HG03097 (cell line): ENCODE measurements around the gene SUMF2.
"Not testable (repeated sequence)": the region's sequence is repeated elsewhere in the genome, so short reads cannot be mapped to it uniquely, and the experiment has no call there.

ENCODE experiments used
- ATAC-seq: cut with Tn5 transposase; IDR thresholded peaks from one replicate; pipeline ENCODE4 v1.9.1; 2021; ENCODE audit not compliant: unreplicated experiment, low FRiP score

The SUMF2 gene

DNA sequence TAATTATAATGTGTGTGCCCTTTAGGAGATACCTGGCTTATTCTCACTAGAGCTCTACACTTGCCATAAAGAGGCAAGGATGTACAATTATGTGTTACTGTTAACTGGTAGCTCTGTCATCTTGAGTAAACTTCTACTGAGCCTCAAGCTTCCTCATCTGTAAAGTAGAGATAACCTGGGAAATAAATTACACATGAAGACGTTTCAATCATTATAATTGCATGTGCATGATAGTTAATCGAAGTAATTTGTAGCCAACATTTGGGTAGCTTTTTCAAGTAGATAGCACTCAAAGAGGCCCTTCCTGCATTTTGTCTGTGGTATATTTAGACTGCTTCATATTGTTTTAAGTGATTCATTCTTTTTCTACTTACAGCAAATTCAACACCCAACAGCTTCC lies 10.1 kb upstream of the SUMF2 start:
- ATAC-seq, result no peak

- ATAC-seq, result no peak
Observed at GRCh38 chr7:56062382-56062781, 1.7 kb upstream of the SUMF2 start.

DNA sequence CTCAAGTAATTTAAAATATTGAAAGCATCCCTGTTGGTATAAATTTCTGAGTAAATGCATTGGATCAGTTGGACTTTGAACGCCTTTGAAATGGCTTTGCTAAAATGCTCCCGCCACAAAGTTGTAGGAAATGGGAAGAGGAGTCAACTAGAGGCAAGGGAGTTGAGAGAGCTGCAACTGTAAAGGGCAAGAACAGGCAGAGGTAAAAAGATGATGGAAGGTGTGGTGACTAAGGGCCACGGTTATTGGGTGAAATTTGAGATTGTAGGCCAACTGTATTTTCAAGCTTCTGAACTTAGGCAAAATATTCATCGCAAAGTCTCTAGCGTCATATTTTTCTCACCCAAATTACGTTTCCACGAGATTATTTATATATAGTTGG lies 595 bp upstream of the SUMF2 start:
- no peak for ATAC-seq

DNA sequence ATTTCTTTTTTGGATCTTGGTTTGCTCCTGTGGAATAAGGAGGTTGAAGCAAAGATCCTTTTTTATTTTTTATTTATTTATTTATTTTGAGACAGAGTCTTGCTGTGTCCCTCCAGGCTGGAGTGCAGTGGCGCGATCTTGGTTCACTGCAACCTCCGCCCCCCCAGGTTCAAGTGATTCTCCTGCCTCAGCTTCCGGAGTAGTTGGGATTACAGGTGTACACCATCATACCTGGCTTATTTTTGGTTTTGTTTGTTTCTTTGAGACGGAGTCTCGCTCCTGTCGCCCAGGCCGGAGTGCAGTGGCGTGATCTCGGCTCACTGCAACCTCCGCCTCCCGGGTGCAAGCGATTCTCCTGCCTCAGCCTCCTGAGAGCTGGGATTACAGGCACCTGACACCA lies 2.3 kb downstream of the SUMF2 start:
- ATAC-seq, result not testable (repeated sequence)

GRCh38 chr7:56074371-56074791 lies 10.3 kb downstream of the SUMF2 start:
- ATAC-seq, result peak; percentile 90

GRCh38 chr7:56077681-56078080 lies 13.6 kb downstream of the SUMF2 start:
- no peak for ATAC-seq

DNA sequence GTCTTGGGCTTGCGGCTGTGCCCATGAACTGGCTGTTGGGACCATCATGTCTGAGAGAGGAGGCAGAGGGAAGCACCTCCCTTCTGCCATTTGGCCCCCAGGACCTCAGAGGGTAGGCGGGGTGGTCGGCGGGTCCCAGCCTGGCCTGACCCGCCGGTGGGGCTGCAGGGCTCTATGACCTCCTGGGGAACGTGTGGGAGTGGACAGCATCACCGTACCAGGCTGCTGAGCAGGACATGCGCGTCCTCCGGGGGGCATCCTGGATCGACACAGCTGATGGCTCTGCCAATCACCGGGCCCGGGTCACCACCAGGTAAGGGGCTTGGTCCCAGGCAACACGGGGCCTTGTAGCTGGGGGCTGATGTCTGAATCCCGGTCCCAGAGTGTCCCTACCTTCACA lies 14.1 kb downstream of the SUMF2 start:
- ATAC-seq, result no peak

GRCh38 chr7:56079450-56080185 lies 15.5 kb downstream of the SUMF2 start:
- ATAC-seq, result no peak

DNA sequence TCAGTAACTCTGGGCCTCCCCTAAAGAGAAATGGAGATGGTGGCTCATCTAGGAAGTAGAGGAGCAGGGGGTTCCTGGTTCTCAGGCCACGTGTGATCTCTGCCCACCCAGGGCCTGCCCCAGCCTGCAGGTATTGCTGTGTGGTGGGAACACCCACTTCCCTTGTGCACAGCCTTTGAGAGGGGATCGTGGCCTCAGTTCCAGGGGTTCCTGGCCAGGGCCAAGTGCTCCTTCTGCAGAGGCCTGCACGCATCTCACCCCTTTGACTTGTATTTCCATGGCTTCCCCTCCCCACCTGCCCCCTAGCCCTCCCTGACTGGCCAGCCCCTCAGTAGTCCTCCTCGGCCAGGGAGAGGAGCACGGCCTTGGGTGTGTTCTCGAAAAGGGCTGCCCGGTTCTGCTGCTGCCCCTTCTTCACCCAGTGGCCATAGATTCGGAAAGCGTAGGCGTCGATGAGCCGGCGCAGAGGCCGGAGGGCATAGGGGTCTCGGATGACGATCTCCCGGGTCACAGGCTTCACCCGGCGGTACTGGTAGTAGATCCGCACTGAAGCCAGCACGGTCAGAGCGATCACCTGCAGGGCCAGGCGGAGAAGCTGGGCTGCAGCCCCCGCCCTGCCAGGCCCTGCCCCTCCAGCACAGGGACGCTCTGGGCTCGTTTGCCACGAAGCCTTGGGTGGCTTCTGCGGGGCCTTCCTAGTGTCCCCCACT lies 16.8 kb downstream of the SUMF2 start:
- ATAC-seq, result not testable (repeated sequence)

- ATAC-seq, result no peak
Observed at GRCh38 chr7:56081626-56082340, 17.7 kb downstream of the SUMF2 start.

DNA sequence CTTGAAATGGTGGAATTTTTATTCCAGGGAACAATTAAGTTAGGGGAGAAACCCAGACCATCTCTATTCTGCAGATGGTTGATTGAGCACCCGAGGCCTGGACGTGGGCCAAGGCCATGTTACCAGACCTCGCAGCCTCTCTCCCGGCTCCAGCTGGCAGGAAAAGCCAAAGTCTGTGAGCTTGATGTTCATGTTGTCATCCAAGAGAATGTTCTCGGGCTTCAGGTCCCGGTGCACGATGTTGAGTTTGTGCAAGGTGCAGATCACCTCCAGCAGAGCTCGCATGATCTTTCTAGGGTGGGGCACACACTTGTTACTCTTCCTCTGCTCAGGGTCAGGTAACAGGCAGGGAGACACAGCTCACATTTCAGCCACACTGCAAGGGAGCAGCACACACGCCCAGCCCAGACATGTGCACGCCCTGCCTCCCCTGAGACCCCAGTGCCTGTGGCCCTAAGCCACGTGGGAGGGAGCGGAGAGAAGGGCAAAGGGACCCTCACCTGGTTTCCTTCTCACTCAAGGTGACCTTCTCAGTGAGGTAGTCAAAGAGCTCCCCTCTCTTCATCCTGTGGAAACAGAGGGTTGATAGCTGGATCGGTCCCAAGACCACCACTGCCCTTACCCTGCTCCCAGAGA lies 19.2 kb downstream of the SUMF2 start:
- no peak for ATAC-seq

GRCh38 chr7:56086761-56087160 lies 22.7 kb downstream of the SUMF2 start:
- ATAC-seq, result no peak

DNA sequence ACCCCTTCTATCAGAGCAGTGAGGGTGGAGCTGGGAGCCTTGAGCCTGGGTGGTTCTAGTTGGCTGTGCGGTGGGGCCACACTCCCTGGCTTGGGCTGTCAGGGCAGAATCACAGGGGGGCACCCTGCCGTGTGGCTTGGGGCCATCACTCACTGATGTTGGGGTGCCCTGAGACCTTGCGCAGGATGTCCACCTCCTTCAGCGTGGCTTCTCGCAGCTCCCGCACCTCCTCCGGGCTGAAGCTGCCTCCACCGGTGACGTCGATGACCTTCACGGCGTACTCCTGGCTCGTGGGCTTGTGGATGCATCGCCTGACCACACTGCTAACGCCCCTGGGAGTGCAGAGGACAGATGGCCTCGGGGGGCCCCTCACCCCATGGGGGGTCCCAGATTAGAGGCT lies 23.4 kb downstream of the SUMF2 start:
- ATAC-seq, result no peak

DNA sequence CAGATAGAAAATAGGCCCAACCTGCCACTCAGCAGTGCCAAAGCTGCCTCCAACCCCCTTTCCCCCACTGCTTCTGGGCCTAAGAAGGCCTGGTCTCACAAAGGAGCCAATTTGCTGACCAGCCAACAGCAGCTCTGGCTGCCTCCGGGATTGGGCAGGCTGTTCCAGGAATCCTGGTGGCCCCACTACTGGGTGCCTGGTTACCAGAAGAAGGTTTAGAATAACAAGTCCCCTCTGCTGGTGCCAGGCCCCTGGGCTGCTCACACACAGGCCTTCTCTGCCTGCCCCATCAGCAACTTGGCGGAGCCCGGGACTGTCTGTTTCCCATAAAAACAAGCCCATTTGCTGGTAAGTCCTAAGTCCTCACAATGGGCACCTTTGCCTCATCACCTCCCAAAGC lies 27.5 kb downstream of the SUMF2 start:
- ATAC-seq, result no peak

DNA sequence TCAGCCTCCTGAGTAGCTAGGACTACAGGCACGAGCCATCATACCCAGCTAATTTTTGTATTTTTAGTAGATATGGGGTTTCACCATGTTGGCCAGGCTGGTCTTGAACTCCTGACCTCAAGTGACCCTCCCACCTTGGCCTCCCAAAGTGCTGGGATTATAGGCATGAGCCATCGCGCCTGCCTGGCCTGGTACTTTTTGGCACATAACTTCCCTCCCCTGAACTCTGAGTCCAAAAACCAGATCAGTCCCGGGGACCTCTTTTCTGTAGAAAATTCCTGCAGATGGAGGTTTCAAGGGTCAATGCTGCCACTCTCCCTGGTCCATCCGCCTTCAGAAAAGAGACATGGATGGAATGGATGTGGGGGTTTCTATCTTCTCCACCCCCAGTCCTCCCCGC lies 28.3 kb downstream of the SUMF2 start:
- not testable (repeated sequence) for ATAC-seq

- ATAC-seq, result no peak
Observed at GRCh38 chr7:56092789-56093531, 28.9 kb downstream of the SUMF2 start, which contains the start of gene PHKG1. PHKG1 (minus strand) TSS chr7:56092952; CDS start chr7:56088941, 4,011 bp downstream.

- no peak for ATAC-seq
Observed at GRCh38 chr7:56097700-56098099, 33.6 kb downstream of the SUMF2 start.

DNA sequence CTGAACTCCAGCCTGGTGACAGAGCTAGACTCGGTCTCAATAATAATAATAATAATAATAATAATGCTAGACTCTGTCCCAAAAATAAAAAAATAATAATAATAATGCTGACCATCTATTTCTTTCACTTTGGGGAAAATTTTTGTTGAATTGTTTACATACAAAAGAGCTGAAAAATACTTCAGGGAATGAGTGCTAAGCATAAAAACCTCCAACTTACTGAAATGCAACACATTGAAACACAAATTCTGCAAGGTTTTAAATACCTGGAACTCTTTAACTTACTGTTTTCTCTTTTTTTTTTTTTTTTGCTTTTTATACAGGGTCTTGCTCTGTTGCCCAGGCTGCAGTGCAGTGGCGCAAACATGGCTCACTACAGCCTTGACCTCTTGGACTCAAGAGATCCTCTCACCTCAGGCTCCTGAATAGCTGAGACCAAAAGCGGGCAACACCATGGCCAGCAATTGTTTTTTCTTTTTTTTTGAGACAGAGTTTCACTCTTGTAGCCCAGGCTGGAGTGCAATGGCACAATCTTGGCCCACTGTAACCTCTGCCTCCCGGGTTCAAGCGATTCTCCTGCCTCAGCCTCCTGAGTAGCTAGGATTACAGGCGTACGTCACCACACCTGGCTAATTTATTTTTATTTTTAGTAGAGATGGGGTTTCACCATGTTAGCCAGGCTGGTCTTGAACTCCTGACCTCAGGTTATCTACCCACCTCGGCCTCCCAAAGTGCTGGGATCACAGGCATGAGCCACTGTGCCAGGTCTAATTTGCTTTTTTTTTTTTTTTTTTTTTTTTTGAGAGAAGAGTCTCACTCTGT lies 34.3 kb downstream of the SUMF2 start:
- ATAC-seq, result not testable (repeated sequence)

DNA sequence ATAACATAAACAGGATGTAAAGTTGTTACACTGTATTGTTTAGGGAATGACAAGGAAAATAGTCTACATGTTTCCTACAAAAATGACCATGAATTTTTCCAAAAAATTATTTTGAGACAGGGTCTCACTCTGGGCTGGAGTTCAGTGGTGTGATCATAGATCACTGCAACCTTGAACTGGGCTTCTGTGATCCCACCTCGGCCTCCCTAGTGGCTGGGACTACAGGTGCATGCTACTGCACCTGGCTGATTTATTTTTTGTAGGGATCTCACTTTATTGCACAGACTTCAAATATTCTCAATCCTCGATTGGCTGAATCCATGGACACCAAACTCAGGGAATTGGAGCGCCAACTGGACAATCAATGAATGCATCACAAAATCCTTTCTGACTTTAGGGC lies 35.6 kb downstream of the SUMF2 start:
- no peak for ATAC-seq
